SK-N-SH (cell line): ENCODE measurements around the gene LMNB1.

Experiments used
- CTCF ChIP-seq: fragments of 200-600 bp; sonication (generic); IDR thresholded peaks from 2 replicates; pipeline ENCODE4 v1.6.1; 2017; ENCODE audit warnings: antibody characterized with exemption, mild to moderate bottlenecking, moderate library complexity
- POLR2AphosphoS5 ChIP-seq: IDR thresholded peaks from 2 replicates; pipeline ENCODE4 v1.6.1; 2012; ENCODE audit warnings: low read depth, low read length
- SIN3A ChIP-seq: IDR thresholded peaks from 2 replicates; pipeline ENCODE4 v1.6.1; 2012; ENCODE audit warnings: low read depth, mild to moderate bottlenecking, low read length, moderate library complexity, borderline replicate concordance

GRCh38 chr5:126801992-126802294 is 25.0 kb downstream of the LMNB1 start:
- TF ChIP-seq CTCF (peak; percentile 68), SIN3A (no peak), POLR2AphosphoS5 (no peak)
